MM.1S (cell line): ENCODE measurements around the gene DMBT1.

Experiments
- DNase-seq: peaks from one replicate; pipeline ENCODE4 v3.0.0-alpha.2; 2015
- H2AFZ ChIP-seq: fragments of 300-600 bp; sonication (generic); 2 replicates; pipeline ENCODE4 v1.6.0; 2016; ENCODE audit warnings: antibody characterized with exemption, low read length
- H3F3A ChIP-seq: fragments of 300-600 bp; sonication (generic); 2 replicates; pipeline ENCODE4 v1.6.1; 2016; ENCODE audit warnings: mild to moderate bottlenecking, antibody characterized with exemption, low read length, moderate library complexity, mixed read lengths; ENCODE audit not compliant: insufficient read depth
- H3K27ac ChIP-seq: fragments of 300-600 bp; sonication (generic); 2 replicates; pipeline ENCODE4 v1.5.1; 2016; ENCODE audit warnings: mild to moderate bottlenecking, low read length
- H3K27me3 ChIP-seq: fragments of 300-600 bp; sonication (generic); replicated peaks from 2 replicates; pipeline ENCODE4 v1.6.0; 2016; ENCODE audit warnings: low read length; ENCODE audit not compliant: insufficient read depth
- H3K36me3 ChIP-seq: fragments of 300-600 bp; sonication (generic); replicated peaks from 2 replicates; pipeline ENCODE4 v1.6.1; 2016; ENCODE audit warnings: mild to moderate bottlenecking, low read length, mixed read lengths; ENCODE audit not compliant: insufficient read depth
- H3K4me1 ChIP-seq: fragments of 300-600 bp; sonication (generic); 2 replicates; pipeline ENCODE4 v1.6.1; 2016; ENCODE audit warnings: low read length, mixed read lengths
- H3K4me2 ChIP-seq: fragments of 300-600 bp; sonication (generic); 2 replicates; pipeline ENCODE4 v1.6.0; 2016; ENCODE audit warnings: low read depth, low read length
- H3K4me3 ChIP-seq: fragments of 300-600 bp; sonication (generic); 2 replicates; pipeline ENCODE4 v1.5.1; 2016; ENCODE audit warnings: low read length, mixed read lengths
- H3K79me2 ChIP-seq: fragments of 300-600 bp; sonication (generic); 2 replicates; pipeline ENCODE4 v1.6.1; 2016; ENCODE audit warnings: mixed run types, low read length, mixed read lengths
- H3K9ac ChIP-seq: fragments of 300-600 bp; sonication (generic); 2 replicates; pipeline ENCODE4 v1.6.1; 2016; ENCODE audit warnings: low read length, mixed read lengths
- H3K9me2 ChIP-seq: fragments of 300-600 bp; sonication (generic); replicated peaks from 2 replicates; pipeline ENCODE4 v1.6.1; 2016; ENCODE audit warnings: mild to moderate bottlenecking, low read length, mixed read lengths; ENCODE audit not compliant: insufficient read depth
- H3K9me3 ChIP-seq: fragments of 300-600 bp; sonication (generic); replicated peaks from 2 replicates; pipeline ENCODE4 v1.6.1; 2016; ENCODE audit warnings: mild to moderate bottlenecking, low read length, mixed read lengths; ENCODE audit not compliant: insufficient read depth
- H4K20me1 ChIP-seq: fragments of 300-600 bp; sonication (generic); 2 replicates; pipeline ENCODE4 v1.6.1; 2016; ENCODE audit warnings: mild to moderate bottlenecking, low read length, moderate library complexity, mixed read lengths; ENCODE audit not compliant: insufficient read depth
- CTCF ChIP-seq: fragments of 300-600 bp; sonication (generic); IDR thresholded peaks from 2 replicates; pipeline ENCODE4 v1.5.1; 2016; ENCODE audit warnings: antibody characterized with exemption, low read length, mixed read lengths
- EZH2 ChIP-seq: fragments of 300-600 bp; sonication (generic); optimal IDR thresholded peaks from 2 replicates; pipeline ENCODE3; 2017; ENCODE audit warnings: low read depth, mild to moderate bottlenecking, antibody characterized with exemption, low read length, mixed read lengths
- EZH2phosphoT487 ChIP-seq: fragments of 300-600 bp; sonication (generic); IDR thresholded peaks from 2 replicates; pipeline ENCODE4 v1.6.1; 2018; ENCODE audit warnings: antibody characterized with exemption, low read length

The DMBT1 gene

GRCh38 chr10:122657729-122658128 is 97.2 kb downstream of the DMBT1 start:
- DNase-seq: no peak
- TF ChIP-seq CTCF (no peak), EZH2 (no peak), EZH2phosphoT487 (no peak)
- H4K20me1 ChIP-seq: no peaks in the 10 kb centered on the region

GRCh38 chr10:122658356-122659049 is 97.9 kb downstream of the DMBT1 start:
- H3K9me3 ChIP-seq: no peaks in the 10 kb centered on the region
- no peak overlapping the region for H3K4me3 ChIP-seq
- DNase-seq: no peak
- TF ChIP-seq CTCF: no peak
- TF ChIP-seq EZH2: no peak
- TF ChIP-seq EZH2phosphoT487: no peak
- no peak overlapping the region for H3K27ac ChIP-seq
- H3K9me2 ChIP-seq: no peaks in the 10 kb centered on the region
- H3K4me1 ChIP-seq: no peaks in the 10 kb centered on the region
- H3K4me2 ChIP-seq: no peak overlapping the region
- H3K36me3 ChIP-seq: no peaks in the 10 kb centered on the region
- no peaks in the 10 kb centered on the region for H4K20me1 ChIP-seq
- H3K27me3 ChIP-seq: no peaks in the 10 kb centered on the region
- H3F3A ChIP-seq: no peaks in the 10 kb centered on the region
- no peaks in the 10 kb centered on the region for H3K79me2 ChIP-seq
- no peak overlapping the region for H2AFZ ChIP-seq
- H3K9ac ChIP-seq: no peak overlapping the region

More at GRCh38 chr10:122657729-122658128, 97.2 kb downstream of the DMBT1 start:
- Histone ChIP-seq H3K36me3 (no peaks in the 10 kb centered on the region), H3K27me3 (no peaks in the 10 kb centered on the region), H3K4me2 (no peak overlapping the region), H3K4me1 (no peaks in the 10 kb centered on the region), H3K9me2 (no peaks in the 10 kb centered on the region), H3K9me3 (no peaks in the 10 kb centered on the region), H3K9ac (no peak overlapping the region), H3K27ac (no peak overlapping the region), H3F3A (no peaks in the 10 kb centered on the region), H2AFZ (no peak overlapping the region), H3K4me3 (no peak overlapping the region), H3K79me2 (no peaks in the 10 kb centered on the region)

- no peaks in the 10 kb centered on the region for H3K4me1 ChIP-seq
- H3K9me2 ChIP-seq: no peaks in the 10 kb centered on the region
- DNase-seq: no peak
- TF ChIP-seq EZH2phosphoT487 (no peak), CTCF (no peak), EZH2 (no peak)
- H4K20me1 ChIP-seq: no peaks in the 10 kb centered on the region
- H3K4me3 ChIP-seq: no peak overlapping the region
- H3K79me2 ChIP-seq: no peaks in the 10 kb centered on the region
- no peaks in the 10 kb centered on the region for H3F3A ChIP-seq
- no peaks in the 10 kb centered on the region for H3K9me3 ChIP-seq
- no peak overlapping the region for H3K9ac ChIP-seq
- H3K27ac ChIP-seq: no peak overlapping the region
- no peak overlapping the region for H2AFZ ChIP-seq
- no peaks in the 10 kb centered on the region for H3K36me3 ChIP-seq
- no peaks in the 10 kb centered on the region for H3K27me3 ChIP-seq
- no peak overlapping the region for H3K4me2 ChIP-seq
These were observed 98.6 kb downstream of the DMBT1 start for GRCh38 chr10:122659126-122659525.
